ENCODE results near the gene CTDSP1.
A peak's percentile ranks its signal among the peaks of the same experiment; 100 is the strongest.

CTDSP1 gene

DNA sequence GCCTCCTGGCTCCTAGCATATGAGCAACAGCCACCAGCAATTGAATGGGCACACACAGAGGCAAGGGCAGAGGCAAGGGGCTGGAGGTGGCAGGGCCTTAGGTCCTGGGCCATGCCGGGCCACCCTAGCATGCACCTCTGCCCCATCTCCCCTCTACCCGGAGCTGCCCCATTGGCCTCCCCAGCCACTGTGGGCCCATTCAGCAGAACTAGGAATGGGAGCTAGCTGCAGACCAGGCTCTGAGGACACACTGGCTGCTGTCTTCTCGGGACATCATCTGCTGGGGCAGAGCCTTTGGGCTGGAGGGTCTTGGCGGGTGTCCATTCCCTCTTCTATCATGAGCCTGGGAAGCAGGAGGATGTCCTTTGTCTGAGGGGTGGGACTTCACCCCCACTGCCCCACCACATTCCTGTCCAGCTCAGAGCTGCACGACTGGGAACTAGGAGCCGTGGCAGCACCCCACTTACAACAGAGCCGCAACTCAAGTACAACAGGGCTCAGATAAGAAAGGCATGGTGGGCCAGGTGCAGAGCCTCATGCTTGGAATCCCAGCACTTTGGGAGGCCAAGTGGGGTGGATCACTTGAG lies 20.1 kb downstream of the CTDSP1 start:
- Histone ChIP-seq H3K18ac (ENCODE audit: low read length) (peak overlapping the region; percentile 31), H2BK12ac (ENCODE audit: low read length) (no peak overlapping the region), H3K4me3 (ENCODE audit: low read length in 2 of 2) (no peak overlapping the region), H3K23ac (ENCODE audit: low read depth, low read length, poor library complexity) (peak overlapping the region; percentile 10), H2AK5ac (ENCODE audit: low read depth, low read length) (peak overlapping the region; percentile 86), H4K8ac (ENCODE audit: low read depth, low read length) (peak overlapping the region; percentile 92), H3K27ac (replicated peaks; ENCODE audit: low read length) (no peak overlapping the region), H3K36me3 (replicated peaks in 1 of 2; ENCODE audit: control insufficient read depth in 2 of 2, insufficient read depth in 2 of 2, low read length in 2 of 2) (peaks cover 0 to 2% of the 10 kb centered on the region in 2 donors), H2BK120ac (ENCODE audit: low read depth, low read length) (no peak overlapping the region), H3K14ac (ENCODE audit: low read length) (no peak overlapping the region), H2BK5ac (ENCODE audit: low read length) (no peak overlapping the region), H3K4ac (ENCODE audit: low read length) (no peak overlapping the region), H3K4me1 (ENCODE audit: control insufficient read depth in 2 of 2, insufficient read depth in 1 of 2, low read depth in 1 of 2, low read length in 2 of 2) (peaks cover 0 to 15% of the 10 kb centered on the region in 2 donors), H3K79me1 (ENCODE audit: low read depth, low read length) (peaks cover 3% of the 10 kb centered on the region), H4K91ac (ENCODE audit: low read depth, low read length, poor library complexity) (no peak overlapping the region), H2AFZ (ENCODE audit: low read length) (no peak overlapping the region), H3K27me3 (ENCODE audit: control insufficient read depth in 3 of 3, insufficient read depth in 3 of 3, low read depth in 1 of 3, low read length in 3 of 3) (peaks cover 0 to 5% (median 2%) of the 10 kb centered on the region in 3 experiments), H3K4me2 (ENCODE audit: insufficient read depth, low read length, poor library complexity, severe bottlenecking) (no peak overlapping the region), H3K9me3 (replicated peaks in 1 of 2; ENCODE audit: control insufficient read depth in 2 of 2, insufficient read depth in 1 of 2, low read depth in 1 of 2, low read length in 2 of 2) (no peaks in the 10 kb centered on the region), H3K9ac (ENCODE audit: low read depth, low read length, poor library complexity) (no peak overlapping the region), H2BK15ac (ENCODE audit: low read length) (peak overlapping the region; percentile 24)
- no CpG with 5 or more reads among the region's 7 CpGs for WGBS, 2 donors (ENCODE audit: extremely low coverage in 2 of 2, insufficient read length in 2 of 2, insufficient replicate concordance in 1 of 2)
- no peak for DNase-seq (ENCODE audit: low spot score)

- Histone ChIP-seq H3K23ac (ENCODE audit: low read depth, low read length, poor library complexity) (no peak overlapping the region), H3K4me3 (ENCODE audit: low read length in 2 of 2) (no peak overlapping the region), H3K4me1 (ENCODE audit: control insufficient read depth in 2 of 2, insufficient read depth in 1 of 2, low read depth in 1 of 2, low read length in 2 of 2) (peaks cover 0 to 15% of the 10 kb centered on the region in 2 donors), H3K14ac (ENCODE audit: low read length) (no peak overlapping the region), H2BK5ac (ENCODE audit: low read length) (no peak overlapping the region), H2BK120ac (ENCODE audit: low read depth, low read length) (no peak overlapping the region), H3K27ac (replicated peaks; ENCODE audit: low read length) (no peak overlapping the region), H2BK12ac (ENCODE audit: low read length) (no peak overlapping the region), H3K27me3 (ENCODE audit: control insufficient read depth in 3 of 3, insufficient read depth in 3 of 3, low read depth in 1 of 3, low read length in 3 of 3) (peaks cover 0 to 5% (median 2%) of the 10 kb centered on the region in 3 experiments), H3K4me2 (ENCODE audit: insufficient read depth, low read length, poor library complexity, severe bottlenecking) (no peak overlapping the region), H2AK5ac (ENCODE audit: low read depth, low read length) (no peak overlapping the region), H3K79me1 (ENCODE audit: low read depth, low read length) (peaks cover 3% of the 10 kb centered on the region), H2BK15ac (ENCODE audit: low read length) (no peak overlapping the region), H3K4ac (ENCODE audit: low read length) (no peak overlapping the region), H3K9ac (ENCODE audit: low read depth, low read length, poor library complexity) (no peak overlapping the region), H2AFZ (ENCODE audit: low read length) (no peak overlapping the region), H3K36me3 (replicated peaks in 1 of 2; ENCODE audit: control insufficient read depth in 2 of 2, insufficient read depth in 2 of 2, low read length in 2 of 2) (peaks cover 0 to 2% of the 10 kb centered on the region in 2 donors), H3K18ac (ENCODE audit: low read length) (no peak overlapping the region), H4K8ac (ENCODE audit: low read depth, low read length) (no peak overlapping the region), H3K9me3 (replicated peaks in 1 of 2; ENCODE audit: control insufficient read depth in 2 of 2, insufficient read depth in 1 of 2, low read depth in 1 of 2, low read length in 2 of 2) (no peaks in the 10 kb centered on the region), H4K91ac (ENCODE audit: low read depth, low read length, poor library complexity) (no peak overlapping the region)
- no CpG with 5 or more reads among the region's 2 CpGs for WGBS, 2 donors (ENCODE audit: extremely low coverage in 2 of 2, insufficient read length in 2 of 2, insufficient replicate concordance in 1 of 2)
- no peak for DNase-seq (ENCODE audit: low spot score)
Measured at GRCh38 chr2:218421027-218421426, 21.4 kb downstream of the CTDSP1 start.

GRCh38 chr2:218422403-218423086 lies 22.9 kb downstream of the CTDSP1 start:
- DNase-seq (ENCODE audit: low spot score) = no peak

DNA sequence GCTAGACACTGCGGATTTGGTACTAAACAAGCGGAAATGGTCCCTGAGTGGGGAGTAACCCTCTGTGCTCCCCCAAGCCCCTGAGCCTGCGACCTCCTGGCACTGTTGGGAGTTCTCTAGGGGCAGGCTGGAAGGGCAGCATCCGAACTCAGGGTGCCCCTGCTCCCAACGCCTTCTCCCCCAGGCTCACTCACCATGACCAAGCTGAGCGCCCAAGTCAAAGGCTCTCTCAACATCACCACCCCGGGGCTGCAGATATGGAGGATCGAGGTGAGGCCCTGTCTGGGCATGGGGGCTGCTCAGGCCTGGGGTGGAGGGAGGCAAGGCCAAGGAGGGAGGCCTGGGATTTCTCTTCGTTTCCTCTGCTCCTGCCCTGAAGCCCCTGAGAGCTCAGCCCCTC lies 23.9 kb downstream of the CTDSP1 start:
- peak overlapping the region; percentile 73 for H2AFZ ChIP-seq (ENCODE audit: low read length)
- H3K27ac ChIP-seq (replicated peaks; ENCODE audit: low read length) = no peak overlapping the region
- no peak overlapping the region for H2BK12ac ChIP-seq (ENCODE audit: low read length)
- H3K36me3 ChIP-seq (replicated peaks in 1 of 2; ENCODE audit: control insufficient read depth in 2 of 2, insufficient read depth in 2 of 2, low read length in 2 of 2) = peaks cover 0 to 2% of the 10 kb centered on the region in 2 donors
- H3K4me3 ChIP-seq (ENCODE audit: low read length in 2 of 2) = no peak overlapping the region
- H3K4me1 ChIP-seq (ENCODE audit: control insufficient read depth in 2 of 2, insufficient read depth in 1 of 2, low read depth in 1 of 2, low read length in 2 of 2) = peaks cover 0 to 15% of the 10 kb centered on the region in 2 donors
- H3K18ac ChIP-seq (ENCODE audit: low read length) = peak overlapping the region; percentile 16
- peaks cover 4% of the 10 kb centered on the region for H3K79me1 ChIP-seq (ENCODE audit: low read depth, low read length)
- DNase-seq (ENCODE audit: low spot score) = no peak
- no peak overlapping the region for H3K14ac ChIP-seq (ENCODE audit: low read length)
- H2BK15ac ChIP-seq (ENCODE audit: low read length) = no peak overlapping the region
- H3K23ac ChIP-seq (ENCODE audit: low read depth, low read length, poor library complexity) = peak overlapping the region; percentile 73
- no peak overlapping the region for H2AK5ac ChIP-seq (ENCODE audit: low read depth, low read length)
- no peak overlapping the region for H2BK5ac ChIP-seq (ENCODE audit: low read length)
- H3K9me3 ChIP-seq (replicated peaks in 1 of 2; ENCODE audit: control insufficient read depth in 2 of 2, insufficient read depth in 1 of 2, low read depth in 1 of 2, low read length in 2 of 2) = peaks cover 0 to 2% of the 10 kb centered on the region in 2 donors
- H2BK120ac ChIP-seq (ENCODE audit: low read depth, low read length) = no peak overlapping the region
- H3K4me2 ChIP-seq (ENCODE audit: insufficient read depth, low read length, poor library complexity, severe bottlenecking) = no peak overlapping the region
- H4K8ac ChIP-seq (ENCODE audit: low read depth, low read length) = no peak overlapping the region
- peaks cover 0 to 7% (median 2%) of the 10 kb centered on the region in 3 experiments for H3K27me3 ChIP-seq (ENCODE audit: control insufficient read depth in 3 of 3, insufficient read depth in 3 of 3, low read depth in 1 of 3, low read length in 3 of 3)
- WGBS, 2 donors (ENCODE audit: extremely low coverage in 2 of 2, insufficient read length in 2 of 2, insufficient replicate concordance in 1 of 2) = no CpG with 5 or more reads among the region's 9 CpGs
- H4K91ac ChIP-seq (ENCODE audit: low read depth, low read length, poor library complexity) = no peak overlapping the region
- H3K4ac ChIP-seq (ENCODE audit: low read length) = no peak overlapping the region
- H3K9ac ChIP-seq (ENCODE audit: low read depth, low read length, poor library complexity) = no peak overlapping the region

More at GRCh38 chr2:218422403-218423086, 22.9 kb downstream of the CTDSP1 start:
- H3K14ac ChIP-seq (ENCODE audit: low read length) = no peak overlapping the region
- H3K4me1 ChIP-seq (ENCODE audit: control insufficient read depth in 2 of 2, insufficient read depth in 1 of 2, low read depth in 1 of 2, low read length in 2 of 2) = peaks cover 0 to 15% of the 10 kb centered on the region in 2 donors
- H4K8ac ChIP-seq (ENCODE audit: low read depth, low read length) = no peak overlapping the region
- no peak overlapping the region for H3K9ac ChIP-seq (ENCODE audit: low read depth, low read length, poor library complexity)
- no peak overlapping the region for H3K27ac ChIP-seq (replicated peaks; ENCODE audit: low read length)
- H3K4me2 ChIP-seq (ENCODE audit: insufficient read depth, low read length, poor library complexity, severe bottlenecking) = no peak overlapping the region
- no peak overlapping the region for H3K23ac ChIP-seq (ENCODE audit: low read depth, low read length, poor library complexity)
- no peak overlapping the region for H2BK12ac ChIP-seq (ENCODE audit: low read length)
- H3K4ac ChIP-seq (ENCODE audit: low read length) = no peak overlapping the region
- H3K79me1 ChIP-seq (ENCODE audit: low read depth, low read length) = peaks cover 3% of the 10 kb centered on the region
- no peak overlapping the region for H3K18ac ChIP-seq (ENCODE audit: low read length)
- no peak overlapping the region for H2BK120ac ChIP-seq (ENCODE audit: low read depth, low read length)
- H3K27me3 ChIP-seq (ENCODE audit: control insufficient read depth in 3 of 3, insufficient read depth in 3 of 3, low read depth in 1 of 3, low read length in 3 of 3) = peaks cover 0 to 2% (median under 1%) of the 10 kb centered on the region in 3 experiments
- H3K9me3 ChIP-seq (replicated peaks in 1 of 2; ENCODE audit: control insufficient read depth in 2 of 2, insufficient read depth in 1 of 2, low read depth in 1 of 2, low read length in 2 of 2) = no peaks in the 10 kb centered on the region
- peaks cover 0 to 2% of the 10 kb centered on the region in 2 donors for H3K36me3 ChIP-seq (replicated peaks in 1 of 2; ENCODE audit: control insufficient read depth in 2 of 2, insufficient read depth in 2 of 2, low read length in 2 of 2)
- H2BK15ac ChIP-seq (ENCODE audit: low read length) = no peak overlapping the region
- H3K4me3 ChIP-seq (ENCODE audit: low read length in 2 of 2) = no peak overlapping the region
- H2BK5ac ChIP-seq (ENCODE audit: low read length) = no peak overlapping the region
- H2AFZ ChIP-seq (ENCODE audit: low read length) = no peak overlapping the region
- no peak overlapping the region for H4K91ac ChIP-seq (ENCODE audit: low read depth, low read length, poor library complexity)
- WGBS, 2 donors (ENCODE audit: extremely low coverage in 2 of 2, insufficient read length in 2 of 2, insufficient replicate concordance in 1 of 2) = no CpG with 5 or more reads among the region's 9 CpGs
- H2AK5ac ChIP-seq (ENCODE audit: low read depth, low read length) = no peak overlapping the region

All from neuronal stem cell (in vitro differentiated cells).